ENCODE measurements around the gene CST9L.

- TF ChIP-seq POLR2AphosphoS5 (IDR thresholded peaks at IDR 0.05; ENCODE audit: borderline replicate concordance, low read depth, low read length): no peak
- TF ChIP-seq EZH2 (IDR thresholded peaks at IDR 0.05): no peak
These were observed 53.4 kb downstream of the CST9L start for GRCh38 chr20:23514848-23515247.

All from SK-N-MC (cell line).